GM21381 (cell line): ENCODE results near the gene PCDHGA7.
"Not testable (repeated sequence)": the region's sequence is repeated elsewhere in the genome, so short reads cannot be mapped to it uniquely, and the experiment has no call there.

Experiments used
- ATAC-seq: cut with Tn5 transposase; IDR thresholded peaks from one replicate; pipeline ENCODE4 v1.9.1; 2021; ENCODE audit warnings: mild to moderate bottlenecking, moderate library complexity; ENCODE audit not compliant: unreplicated experiment

The PCDHGA7 gene

DNA sequence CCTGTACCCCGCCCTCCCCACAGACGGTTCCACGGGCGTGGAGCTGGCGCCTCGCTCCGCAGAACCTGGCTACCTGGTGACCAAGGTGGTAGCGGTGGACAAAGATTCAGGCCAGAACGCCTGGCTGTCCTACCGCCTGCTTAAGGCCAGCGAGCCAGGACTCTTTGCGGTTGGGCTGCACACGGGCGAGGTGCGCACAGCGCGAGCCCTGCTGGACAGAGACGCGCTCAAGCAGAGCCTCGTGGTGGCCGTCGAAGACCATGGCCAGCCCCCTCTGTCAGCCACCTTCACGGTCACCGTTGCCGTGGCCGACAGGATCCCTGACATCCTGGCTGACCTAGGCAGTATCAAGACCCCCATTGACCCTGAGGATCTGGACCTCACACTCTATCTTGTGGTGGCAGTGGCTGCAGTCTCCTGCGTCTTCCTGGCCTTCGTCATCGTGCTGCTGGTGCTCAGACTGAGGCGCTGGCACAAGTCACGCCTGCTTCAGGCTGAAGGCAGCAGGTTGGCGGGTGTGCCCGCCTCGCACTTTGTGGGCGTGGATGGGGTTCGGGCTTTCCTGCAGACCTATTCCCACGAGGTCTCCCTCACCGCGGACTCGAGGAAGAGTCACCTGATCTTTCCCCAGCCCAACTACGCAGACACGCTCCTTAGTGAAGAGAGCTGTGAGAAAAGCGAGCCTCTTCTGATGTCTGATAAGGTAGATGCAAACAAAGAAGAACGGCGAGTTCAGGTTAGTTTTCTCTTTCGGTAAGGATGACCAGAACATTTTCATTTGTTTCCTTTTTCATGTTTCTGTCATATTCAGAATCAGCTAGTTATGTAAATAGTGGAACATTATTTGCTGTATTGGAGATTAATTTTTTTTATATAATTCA lies 16.3 kb upstream of the PCDHGA7 start:
- ATAC-seq = no peak

DNA sequence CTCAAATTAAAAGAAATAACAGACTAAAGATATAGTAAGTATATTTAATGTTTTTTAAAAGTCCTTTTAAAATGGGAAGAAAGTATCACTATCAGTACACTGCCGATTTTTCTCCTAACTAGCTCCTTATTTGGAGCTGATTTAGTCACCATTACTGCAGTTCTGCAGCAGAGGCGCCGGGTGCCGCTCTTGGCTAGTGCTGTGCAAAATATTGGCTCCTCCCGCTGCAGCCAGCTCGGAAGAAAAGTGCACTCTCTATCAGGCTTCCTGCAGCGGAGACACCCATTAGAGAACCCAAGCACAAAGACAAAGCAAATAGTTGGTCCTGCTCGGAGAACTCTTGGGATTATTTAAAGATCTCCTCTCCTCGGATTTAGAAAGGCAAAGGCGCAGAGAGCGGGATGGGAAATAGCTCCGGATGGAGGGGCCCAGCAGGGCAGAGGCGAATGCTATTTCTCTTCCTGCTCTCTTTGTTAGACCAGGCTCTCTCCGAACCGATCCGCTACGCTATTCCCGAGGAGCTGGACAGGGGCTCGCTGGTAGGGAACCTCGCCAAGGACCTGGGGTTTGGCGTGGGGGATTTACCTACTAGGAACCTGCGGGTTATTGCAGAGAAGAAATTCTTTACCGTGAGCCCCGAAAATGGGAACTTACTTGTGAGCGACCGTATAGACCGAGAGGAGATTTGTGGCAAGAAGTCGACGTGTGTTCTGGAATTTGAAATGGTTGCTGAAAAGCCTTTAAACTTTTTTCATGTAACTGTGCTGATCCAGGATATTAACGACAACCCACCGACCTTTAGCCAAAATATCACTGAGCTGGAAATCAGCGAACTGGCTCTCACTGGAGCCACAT lies 12.3 kb upstream of the PCDHGA7 start, which contains the start of gene PCDHGB3:
Gene PCDHGB3, plus strand, starts transcription at position 249 of the 855 bp plus-strand sequence. Its CDS starts 153 bp downstream, at position 402.
- peak; percentile 97 for ATAC-seq

- no peak for ATAC-seq
Measured at GRCh38 chr5:141371572-141372475, 10.7 kb upstream of the PCDHGA7 start.

DNA sequence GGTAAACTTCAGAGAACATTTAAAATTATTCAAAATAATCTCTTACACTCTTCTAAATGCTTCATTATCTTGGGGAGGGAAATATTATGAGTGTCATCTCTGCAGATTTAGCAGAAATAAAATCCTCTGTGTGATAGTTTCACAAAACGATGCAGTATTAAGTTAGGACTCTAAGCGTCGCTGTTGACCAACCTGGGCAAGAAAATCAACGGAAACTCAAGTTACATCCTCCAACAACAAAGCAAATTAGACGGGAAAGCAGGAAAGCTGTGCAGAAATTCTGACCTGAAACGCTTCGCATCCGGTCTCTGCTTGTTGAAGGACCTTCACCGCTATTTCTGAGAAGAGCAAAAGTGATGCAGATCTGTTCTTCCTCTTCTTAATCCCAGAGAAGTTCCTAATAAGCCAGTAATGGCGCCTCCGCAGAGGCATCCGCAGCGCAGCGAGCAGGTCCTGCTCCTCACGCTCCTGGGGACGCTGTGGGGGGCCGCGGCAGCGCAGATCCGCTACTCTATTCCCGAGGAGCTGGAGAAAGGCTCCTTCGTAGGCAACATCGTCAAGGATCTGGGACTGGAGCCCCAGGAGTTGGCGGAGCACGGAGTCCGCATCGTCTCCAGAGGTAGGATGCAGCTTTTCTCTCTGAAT lies 8.7 kb upstream of the PCDHGA7 start, which contains the start of gene PCDHGA6:
Gene PCDHGA6, plus strand, starts transcription at position 219 of the 645 bp plus-strand sequence. Its CDS starts 193 bp downstream, at position 412.
- ATAC-seq = no peak

DNA sequence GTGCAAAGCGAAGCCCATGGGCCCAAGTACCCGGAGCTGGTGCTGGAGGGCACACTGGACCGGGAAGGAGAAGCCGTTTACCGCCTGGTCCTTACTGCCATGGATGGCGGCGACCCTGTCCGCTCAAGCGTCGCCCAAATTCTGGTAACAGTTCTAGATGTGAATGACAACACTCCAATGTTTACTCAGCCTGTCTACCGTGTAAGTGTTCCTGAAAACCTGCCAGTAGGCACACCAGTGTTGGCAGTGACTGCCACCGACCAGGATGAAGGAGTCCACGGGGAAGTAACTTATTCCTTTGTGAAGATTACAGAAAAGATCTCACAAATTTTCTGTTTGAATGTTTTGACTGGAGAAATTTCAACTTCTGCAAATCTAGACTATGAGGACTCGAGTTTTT lies 7.9 kb upstream of the PCDHGA7 start:
- ATAC-seq = no peak

GRCh38 chr5:141375444-141376155 lies 6.9 kb upstream of the PCDHGA7 start:
- not testable (repeated sequence) for ATAC-seq

DNA sequence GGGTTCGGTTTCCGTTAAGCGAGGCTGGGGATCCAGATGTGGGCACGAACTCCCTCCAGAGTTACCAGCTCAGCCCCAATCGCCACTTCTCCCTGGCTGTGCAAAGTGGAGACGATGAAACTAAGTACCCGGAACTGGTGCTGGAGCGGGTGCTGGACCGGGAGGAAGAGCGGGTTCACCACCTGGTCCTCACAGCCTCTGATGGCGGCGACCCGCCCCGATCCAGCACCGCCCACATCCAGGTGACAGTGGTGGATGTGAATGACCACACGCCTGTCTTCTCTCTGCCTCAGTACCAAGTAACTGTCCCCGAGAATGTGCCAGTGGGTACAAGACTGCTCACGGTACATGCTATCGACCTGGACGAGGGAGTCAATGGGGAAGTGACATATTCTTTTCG lies 803 bp downstream of the PCDHGA7 start:
- ATAC-seq = no peak

DNA sequence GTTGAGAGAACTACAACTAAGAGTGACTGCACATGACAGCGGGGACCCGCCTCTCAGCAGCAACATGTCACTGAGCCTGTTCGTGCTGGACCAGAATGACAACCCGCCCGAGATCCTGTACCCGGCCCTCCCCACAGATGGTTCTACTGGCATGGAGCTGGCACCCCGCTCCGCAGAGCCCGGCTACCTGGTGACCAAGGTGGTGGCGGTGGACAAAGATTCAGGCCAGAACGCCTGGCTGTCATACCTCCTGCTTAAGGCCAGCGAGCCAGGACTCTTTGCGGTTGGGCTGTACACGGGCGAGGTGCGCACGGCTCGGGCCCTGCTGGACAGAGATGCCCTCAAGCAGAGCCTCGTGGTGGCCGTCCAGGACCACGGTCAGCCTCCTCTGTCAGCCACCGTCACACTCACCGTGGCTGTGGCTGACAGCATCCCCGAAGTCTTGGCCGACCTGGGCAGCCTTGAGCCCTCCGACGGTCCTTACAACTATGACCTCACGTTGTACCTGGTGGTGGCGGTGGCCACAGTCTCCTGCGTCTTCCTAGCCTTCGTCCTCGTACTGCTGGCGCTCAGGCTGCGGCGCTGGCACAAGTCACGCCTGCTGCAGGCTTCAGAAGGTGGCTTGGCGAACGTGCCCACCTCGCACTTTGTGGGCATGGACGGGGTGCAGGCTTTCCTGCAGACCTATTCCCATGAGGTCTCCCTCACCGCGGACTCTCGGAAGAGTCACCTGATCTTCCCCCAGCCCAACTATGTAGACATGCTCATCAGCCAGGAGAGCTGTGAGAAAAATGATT lies 2.1 kb downstream of the PCDHGA7 start:
- ATAC-seq = no peak

DNA sequence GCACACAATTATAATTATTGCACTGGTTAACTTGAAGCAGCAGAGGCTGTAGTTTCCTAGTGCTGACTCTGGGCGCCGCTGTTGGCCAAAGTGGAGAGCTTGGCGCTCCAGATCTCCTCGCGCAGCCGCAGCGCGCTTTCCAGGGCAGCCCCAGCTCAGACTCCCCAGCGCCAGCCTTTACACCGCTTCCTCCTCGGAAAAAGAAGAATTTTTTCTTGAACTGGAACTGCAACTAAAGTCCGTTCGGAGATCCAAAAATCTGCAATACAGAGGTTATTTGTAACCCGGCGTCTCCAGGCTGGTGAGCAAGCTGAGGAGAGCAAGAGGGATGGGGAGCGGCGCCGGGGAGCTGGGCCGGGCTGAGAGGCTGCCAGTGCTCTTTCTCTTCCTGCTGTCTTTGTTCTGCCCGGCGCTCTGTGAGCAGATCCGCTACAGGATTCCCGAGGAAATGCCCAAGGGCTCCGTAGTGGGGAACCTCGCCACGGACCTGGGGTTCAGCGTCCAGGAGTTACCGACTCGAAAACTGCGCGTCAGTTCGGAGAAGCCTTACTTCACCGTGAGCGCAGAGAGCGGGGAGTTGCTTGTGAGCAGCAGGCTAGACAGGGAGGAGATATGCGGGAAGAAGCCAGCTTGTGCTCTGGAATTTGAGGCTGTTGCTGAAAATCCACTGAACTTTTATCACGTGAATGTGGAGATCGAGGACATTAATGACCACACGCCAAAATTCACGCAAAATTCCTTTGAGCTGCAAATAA lies 5.2 kb downstream of the PCDHGA7 start, which contains the start of gene PCDHGB4:
Gene PCDHGB4, plus strand, starts transcription at position 142 of the 755 bp plus-strand sequence. Its CDS starts 187 bp downstream, at position 329.
- not testable (repeated sequence) for ATAC-seq

GRCh38 chr5:141388661-141389060 lies 6.1 kb downstream of the PCDHGA7 start:
- no peak for ATAC-seq

DNA sequence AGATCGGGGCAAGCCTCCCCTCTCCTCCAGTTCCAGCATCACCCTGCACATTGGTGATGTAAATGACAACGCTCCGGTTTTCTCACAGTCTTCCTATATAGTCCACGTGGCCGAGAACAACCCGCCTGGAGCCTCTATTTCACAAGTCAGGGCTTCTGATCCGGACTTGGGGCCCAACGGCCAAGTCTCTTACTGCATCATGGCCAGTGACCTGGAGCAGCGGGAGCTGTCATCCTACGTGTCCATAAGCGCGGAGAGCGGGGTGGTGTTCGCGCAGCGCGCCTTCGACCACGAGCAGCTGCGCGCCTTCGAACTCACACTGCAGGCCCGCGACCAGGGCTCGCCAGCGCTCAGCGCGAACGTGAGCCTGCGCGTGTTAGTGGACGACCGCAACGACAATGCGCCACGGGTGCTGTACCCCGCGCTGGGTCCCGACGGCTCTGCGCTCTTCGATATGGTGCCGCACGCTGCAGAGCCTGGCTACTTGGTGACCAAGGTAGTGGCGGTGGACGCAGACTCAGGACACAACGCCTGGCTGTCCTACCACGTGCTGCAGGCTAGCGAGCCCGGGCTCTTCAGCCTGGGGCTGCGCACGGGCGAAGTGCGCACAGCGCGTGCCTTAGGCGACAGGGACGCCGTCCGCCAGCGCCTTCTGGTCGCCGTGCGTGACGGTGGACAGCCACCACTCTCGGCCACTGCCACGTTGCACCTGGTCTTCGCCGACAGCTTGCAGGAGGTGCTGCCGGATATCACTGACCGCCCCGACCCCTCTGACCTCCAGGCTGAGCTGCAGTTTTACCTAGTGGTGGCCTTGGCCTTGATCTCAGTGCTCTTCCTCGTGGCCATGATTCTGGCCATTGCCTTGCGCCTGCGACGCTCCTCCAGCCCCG lies 6.9 kb downstream of the PCDHGA7 start:
- no peak for ATAC-seq

GRCh38 chr5:141392429-141393198 lies 10.1 kb downstream of the PCDHGA7 start, which contains the start of gene PCDHGA8:
Gene PCDHGA8, plus strand, starts transcription at chr5:141392633. Its CDS starts 181 bp downstream, at chr5:141392814.
- ATAC-seq = no peak

GRCh38 chr5:141393267-141393666 lies 10.7 kb downstream of the PCDHGA7 start:
- ATAC-seq = no peak

GRCh38 chr5:141394401-141395187 lies 12.1 kb downstream of the PCDHGA7 start:
- not testable (repeated sequence) for ATAC-seq
